Measurements from ENCODE around the gene VEZT.

DNA sequence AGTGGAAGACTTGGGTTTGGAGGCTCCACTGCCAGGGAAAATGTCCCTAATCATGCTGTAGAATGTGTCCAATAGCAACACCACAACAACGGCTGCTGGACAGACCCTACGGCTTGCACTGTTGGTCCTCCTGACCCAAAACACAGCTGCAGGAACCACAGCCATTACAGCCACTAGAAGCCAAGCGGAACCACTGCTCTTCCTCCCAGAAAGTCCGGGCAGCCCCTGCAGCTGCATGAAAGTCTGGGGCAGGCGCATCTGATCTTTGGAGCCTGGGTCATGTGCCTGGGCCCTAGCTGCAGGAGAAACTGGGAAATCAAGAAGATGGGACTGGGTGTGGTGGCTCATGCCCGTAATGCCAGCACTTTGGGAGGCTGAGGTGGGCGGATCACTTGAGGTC lies 131.7 kb downstream of the VEZT start:
- TF ChIP-seq CTCF (conservative IDR thresholded peaks at IDR 0.05; ENCODE audit: low read length) (no peak), EZH2phosphoT487 (IDR thresholded peaks at IDR 0.05; ENCODE audit: borderline replicate concordance) (no peak)
